ENCODE data around the gene COQ5.

The COQ5 gene

GRCh38 chr12:120457133-120457532, 71.8 kb downstream of the COQ5 start:
- DNase-seq (ENCODE audit: extremely low spot score), result peak; percentile 27
- POLR2A ChIA-PET, result interaction anchor here (1.3 to 2.2 kb wide), 2 partner anchors 11 to 34 kb away, joined by 3 to 6 read pairs; no protein-coding TSS in a partner anchor
- no peak for TF ChIP-seq ELF4 (IDR thresholded peaks at IDR 0.05)
- TF ChIP-seq TARDBP (IDR thresholded peaks at IDR 0.05), result no peak
- TF ChIP-seq ARNT (IDR thresholded peaks at IDR 0.05), result no peak
- no peak for TF ChIP-seq FOXK2 (IDR thresholded peaks at IDR 0.05)
- no peak for TF ChIP-seq FOXM1 (IDR thresholded peaks at IDR 0.05; ENCODE audit: borderline replicate concordance)
- no peak for TF ChIP-seq SP1 (IDR thresholded peaks at IDR 0.05)
- TF ChIP-seq PKNOX1 (IDR thresholded peaks at IDR 0.05), result no peak
- TF ChIP-seq NFRKB (IDR thresholded peaks at IDR 0.05), result no peak
- TF ChIP-seq SUZ12 (IDR thresholded peaks at IDR 0.05), result no peak
- TF ChIP-seq FOXA1 (IDR thresholded peaks at IDR 0.05), result no peak
- no peak for TF ChIP-seq CTBP1 (IDR thresholded peaks at IDR 0.05; ENCODE audit: borderline replicate concordance)
- no peak for TF ChIP-seq LEF1 (IDR thresholded peaks at IDR 0.05; ENCODE audit: borderline replicate concordance)
- CTCF ChIA-PET, result interaction anchor here (0.6 to 2.1 kb wide), 7 partner anchors 9 to 39 kb away, joined by 3 to 7 read pairs (median 4); partner anchors contain the start of gene SRSF9

GRCh38 chr12:120455302-120455701, 73.7 kb downstream of the COQ5 start:
- no peak for DNase-seq (ENCODE audit: extremely low spot score)
- POLR2A ChIA-PET, result no interaction called here
- TF ChIP-seq L3MBTL2 (conservative IDR thresholded peaks at IDR 0.05), result no peak
- no peak for TF ChIP-seq HDGF (IDR thresholded peaks at IDR 0.05; ENCODE audit: borderline replicate concordance)
- no peak for TF ChIP-seq FOXM1 (IDR thresholded peaks at IDR 0.05; ENCODE audit: borderline replicate concordance)
- no peak for TF ChIP-seq PKNOX1 (IDR thresholded peaks at IDR 0.05)
- TF ChIP-seq ELF4 (IDR thresholded peaks at IDR 0.05), result no peak
- no peak for TF ChIP-seq BHLHE40 (IDR thresholded peaks at IDR 0.05; ENCODE audit: borderline replicate concordance)
- TF ChIP-seq LEF1 (IDR thresholded peaks at IDR 0.05; ENCODE audit: borderline replicate concordance), result no peak
- TF ChIP-seq SUZ12 (IDR thresholded peaks at IDR 0.05), result no peak
- no peak for TF ChIP-seq ZNF384 (IDR thresholded peaks at IDR 0.05)
- TF ChIP-seq ARNT (IDR thresholded peaks at IDR 0.05), result no peak
- TF ChIP-seq FOXA1 (IDR thresholded peaks at IDR 0.05), result no peak
- TF ChIP-seq CTBP1 (IDR thresholded peaks at IDR 0.05; ENCODE audit: borderline replicate concordance), result no peak
- no peak for TF ChIP-seq FOXK2 (IDR thresholded peaks at IDR 0.05)
- TF ChIP-seq SP1 (IDR thresholded peaks at IDR 0.05), result no peak
- no peak for TF ChIP-seq TARDBP (IDR thresholded peaks at IDR 0.05)
- CTCF ChIA-PET, result no interaction called here

- ChIA-PET CTCF (interaction anchor here (1.4 kb wide), 1 partner anchor 12 kb away, joined by 5 read pairs; no protein-coding TSS in a partner anchor), POLR2A (no interaction called here)
- TF ChIP-seq FOXK2 (IDR thresholded peaks at IDR 0.05) (no peak), ELF4 (IDR thresholded peaks at IDR 0.05) (no peak), L3MBTL2 (conservative IDR thresholded peaks at IDR 0.05) (no peak), PKNOX1 (IDR thresholded peaks at IDR 0.05) (no peak), ARNT (IDR thresholded peaks at IDR 0.05) (no peak), FOXA1 (IDR thresholded peaks at IDR 0.05) (no peak), SUZ12 (IDR thresholded peaks at IDR 0.05) (no peak), HDGF (IDR thresholded peaks at IDR 0.05; ENCODE audit: borderline replicate concordance) (no peak), ZNF384 (IDR thresholded peaks at IDR 0.05) (no peak), TARDBP (IDR thresholded peaks at IDR 0.05) (no peak), CTBP1 (IDR thresholded peaks at IDR 0.05; ENCODE audit: borderline replicate concordance) (no peak), BHLHE40 (IDR thresholded peaks at IDR 0.05; ENCODE audit: borderline replicate concordance) (no peak), NFRKB (IDR thresholded peaks at IDR 0.05) (no peak), LEF1 (IDR thresholded peaks at IDR 0.05; ENCODE audit: borderline replicate concordance) (no peak), FOXM1 (IDR thresholded peaks at IDR 0.05; ENCODE audit: borderline replicate concordance) (no peak)
- peak; percentile 53 for DNase-seq (ENCODE audit: extremely low spot score)
Observed at GRCh38 chr12:120453977-120454376, 75.0 kb downstream of the COQ5 start.
